ENCODE results near the gene HCRTR1. TPM values are rescaled to one million over a fixed set of nuclear protein-coding genes. Genes with fewer than 3 reads are reported as not detected.

HCRTR1 gene
- total RNA-seq, 4 donors from 2014 or later, result not detected

DNA sequence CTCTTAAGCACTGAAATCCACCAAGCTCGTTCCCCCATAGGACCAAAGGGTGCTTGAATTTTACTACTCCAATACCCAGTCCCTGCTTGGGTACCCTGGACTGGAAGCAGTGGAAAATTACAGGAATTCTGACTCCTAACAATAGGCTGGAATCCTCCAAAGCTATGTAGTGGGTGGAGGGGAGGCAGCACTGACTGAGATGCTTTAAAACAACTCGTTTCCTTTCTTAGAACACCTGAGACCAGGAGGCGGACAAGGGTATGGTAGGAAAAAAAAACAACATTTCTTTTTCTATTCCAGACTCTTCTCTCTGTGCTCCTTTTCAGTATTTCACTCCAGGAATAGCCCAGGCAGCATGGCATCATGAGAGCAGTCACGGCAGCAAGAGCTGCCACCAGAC lies 24.9 kb downstream of the HCRTR1 start:
- DNase-seq (ENCODE audit: low spot score in 2 of 2), result no peak
- Histone ChIP-seq H3K27ac (no peak overlapping the region), H3K4me1 (peaks cover 80% of the 10 kb centered on the region), H3K9me3 (no peaks in the 10 kb centered on the region), H3K36me3 (no peaks in the 10 kb centered on the region), H3K4me3 (no peak overlapping the region), H3K27me3 (no peaks in the 10 kb centered on the region)
- TF ChIP-seq EP300 (IDR thresholded peaks at IDR 0.05) (no peak), POLR2A (IDR thresholded peaks at IDR 0.05) (no peak), POLR2AphosphoS5 (IDR thresholded peaks at IDR 0.05) (no peak), CTCF (IDR thresholded peaks at IDR 0.05) (no peak)
- WGBS, result 83% methylated on average over 4 of the region's 4 CpGs

DNA sequence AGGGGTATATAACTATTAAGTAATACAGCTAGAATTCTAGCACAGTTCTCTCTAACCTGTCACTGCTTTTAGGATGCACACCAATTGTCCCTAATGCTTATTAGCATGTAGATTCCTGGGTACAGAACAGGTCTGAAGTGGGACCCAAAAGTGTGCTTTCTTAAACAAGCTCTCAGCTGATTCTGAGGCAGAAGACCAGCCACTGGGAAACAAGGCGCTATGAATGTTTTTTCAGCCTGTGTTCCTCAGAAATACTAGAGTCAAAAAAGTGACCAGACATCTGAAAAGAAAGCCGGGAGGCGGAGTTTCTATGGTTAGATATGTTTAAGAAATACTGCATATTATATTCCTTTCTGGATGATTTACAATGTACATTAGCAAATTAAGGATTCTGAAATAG lies 25.4 kb downstream of the HCRTR1 start:
- Histone ChIP-seq H3K27ac (no peak overlapping the region), H3K36me3 (no peaks in the 10 kb centered on the region), H3K4me3 (no peak overlapping the region), H3K27me3 (no peaks in the 10 kb centered on the region), H3K4me1 (peaks cover 78% of the 10 kb centered on the region), H3K9me3 (no peaks in the 10 kb centered on the region)
- WGBS, result 94% methylated on average over 3 of the region's 3 CpGs
- DNase-seq (ENCODE audit: low spot score in 2 of 2), result no peak
- no peak for TF ChIP-seq EP300 (IDR thresholded peaks at IDR 0.05)
- no peak for TF ChIP-seq POLR2A (IDR thresholded peaks at IDR 0.05)
- no peak for TF ChIP-seq CTCF (IDR thresholded peaks at IDR 0.05)
- TF ChIP-seq POLR2AphosphoS5 (IDR thresholded peaks at IDR 0.05), result no peak

DNA sequence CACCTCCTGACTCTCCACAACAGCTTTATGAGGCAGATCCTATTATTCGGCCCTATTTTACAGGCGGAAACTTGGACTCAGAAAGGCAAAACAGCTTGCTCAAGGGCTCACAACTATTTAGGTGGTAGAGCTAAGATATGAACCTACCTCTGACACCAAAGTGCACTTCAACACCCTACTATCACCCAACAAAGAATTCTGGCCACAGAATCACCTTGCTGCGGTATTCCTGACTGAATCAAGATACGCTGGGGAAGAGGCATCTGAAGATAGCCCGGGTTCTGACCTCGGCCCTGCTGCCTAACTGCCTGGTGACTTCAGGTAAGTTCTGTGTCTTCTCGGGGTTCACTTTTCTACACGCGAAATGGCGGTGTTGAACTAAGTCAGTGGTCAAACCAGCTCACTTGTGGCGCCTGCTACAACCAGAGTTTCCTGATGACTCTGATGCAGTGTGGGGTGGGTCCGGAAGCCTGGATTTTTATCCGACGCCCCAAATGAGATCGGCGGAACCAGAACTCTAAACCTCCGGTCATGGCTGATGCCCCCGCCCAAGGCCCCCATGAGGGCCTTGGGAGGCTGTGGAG lies 26.6 kb downstream of the HCRTR1 start:
- Histone ChIP-seq H3K36me3 (no peaks in the 10 kb centered on the region), H3K27ac (peak overlapping the region; percentile 99), H3K9me3 (no peaks in the 10 kb centered on the region), H3K4me3 (peak overlapping the region; percentile 89), H3K4me1 (peaks cover 78% of the 10 kb centered on the region), H3K27me3 (no peaks in the 10 kb centered on the region)
- TF ChIP-seq POLR2A (IDR thresholded peaks at IDR 0.05), result no peak
- no peak for TF ChIP-seq CTCF (IDR thresholded peaks at IDR 0.05)
- TF ChIP-seq POLR2AphosphoS5 (IDR thresholded peaks at IDR 0.05), result no peak
- no peak for TF ChIP-seq EP300 (IDR thresholded peaks at IDR 0.05)
- WGBS, result 9% methylated on average over 10 of the region's 18 CpGs
- no peak for DNase-seq (ENCODE audit: low spot score in 2 of 2)

DNA sequence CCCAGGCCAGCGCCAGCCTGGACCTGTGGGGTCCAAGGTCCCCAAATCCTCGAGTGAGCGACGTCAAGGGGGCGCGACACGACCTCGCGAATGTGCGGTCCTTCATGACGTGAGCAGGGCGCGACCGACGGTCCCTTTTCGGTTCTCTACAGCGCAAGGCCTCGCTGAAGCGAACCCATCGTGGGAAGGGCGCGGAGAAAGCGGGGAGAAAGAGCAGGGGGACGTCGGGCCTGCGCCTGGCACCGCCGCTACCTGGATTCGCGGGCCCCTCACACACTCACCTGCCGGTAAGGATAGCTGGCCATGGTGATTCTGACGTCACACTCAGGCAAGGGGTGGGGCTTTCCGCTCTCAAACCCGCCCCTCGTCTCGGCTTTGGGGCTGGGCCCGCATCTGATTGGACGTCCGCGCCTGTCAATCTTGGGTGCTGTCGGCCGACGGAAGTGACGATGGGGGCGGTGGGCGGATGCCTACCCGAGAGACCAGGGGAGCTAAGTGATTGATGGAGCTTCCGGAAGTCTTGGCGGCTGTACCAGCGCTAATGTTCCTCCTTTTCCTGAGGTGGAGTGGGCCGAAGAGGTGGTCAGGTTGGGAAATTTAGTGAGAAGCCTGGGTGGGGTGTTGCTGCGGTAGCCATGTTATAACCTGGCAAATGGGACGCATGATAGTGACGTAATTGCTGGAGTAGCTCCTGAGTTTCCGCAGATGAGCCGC lies 27.2 kb downstream of the HCRTR1 start, which contains the start of gene PEF1:
PEF1 (minus strand) TSS at position 317 of the 714 bp plus-strand sequence; CDS start at position 305, 12 bp downstream.
- H3K4me1 ChIP-seq, result peaks cover 72% of the 10 kb centered on the region

More for the DNA sequence above, 27.2 kb downstream of the HCRTR1 start, which contains the start of gene PEF1:
- 0% methylated on average over 2 of the region's 56 CpGs for WGBS
- peak; percentile 99 for DNase-seq (ENCODE audit: low spot score in 2 of 2)
- no peaks in the 10 kb centered on the region for H3K9me3 ChIP-seq
- H3K4me3 ChIP-seq, result peak within 1 kb of the TSS; percentile 89
- TF ChIP-seq POLR2A (IDR thresholded peaks at IDR 0.05), result peak in 1 of 2 donors; percentile 77
- TF ChIP-seq CTCF (IDR thresholded peaks at IDR 0.05), result no peak
- TF ChIP-seq POLR2AphosphoS5 (IDR thresholded peaks at IDR 0.05), result peak; percentile 68 to 82 (median 80)
- no peaks in the 10 kb centered on the region for H3K36me3 ChIP-seq
- peak within 1 kb of the TSS; percentile 99 for H3K27ac ChIP-seq
- no peaks in the 10 kb centered on the region for H3K27me3 ChIP-seq
